ENCODE results near the gene PAXX.
A peak's percentile ranks its signal among the peaks of the same experiment; 100 is the strongest.
"Not testable (repeated sequence)": the region's sequence is repeated elsewhere in the genome, so short reads cannot be mapped to it uniquely, and the experiment has no call there.

PAXX gene

GRCh38 chr9:137004285-137004684 lies 12.1 kb downstream of the PAXX start:
- TF ChIP-seq, protein P1, sequence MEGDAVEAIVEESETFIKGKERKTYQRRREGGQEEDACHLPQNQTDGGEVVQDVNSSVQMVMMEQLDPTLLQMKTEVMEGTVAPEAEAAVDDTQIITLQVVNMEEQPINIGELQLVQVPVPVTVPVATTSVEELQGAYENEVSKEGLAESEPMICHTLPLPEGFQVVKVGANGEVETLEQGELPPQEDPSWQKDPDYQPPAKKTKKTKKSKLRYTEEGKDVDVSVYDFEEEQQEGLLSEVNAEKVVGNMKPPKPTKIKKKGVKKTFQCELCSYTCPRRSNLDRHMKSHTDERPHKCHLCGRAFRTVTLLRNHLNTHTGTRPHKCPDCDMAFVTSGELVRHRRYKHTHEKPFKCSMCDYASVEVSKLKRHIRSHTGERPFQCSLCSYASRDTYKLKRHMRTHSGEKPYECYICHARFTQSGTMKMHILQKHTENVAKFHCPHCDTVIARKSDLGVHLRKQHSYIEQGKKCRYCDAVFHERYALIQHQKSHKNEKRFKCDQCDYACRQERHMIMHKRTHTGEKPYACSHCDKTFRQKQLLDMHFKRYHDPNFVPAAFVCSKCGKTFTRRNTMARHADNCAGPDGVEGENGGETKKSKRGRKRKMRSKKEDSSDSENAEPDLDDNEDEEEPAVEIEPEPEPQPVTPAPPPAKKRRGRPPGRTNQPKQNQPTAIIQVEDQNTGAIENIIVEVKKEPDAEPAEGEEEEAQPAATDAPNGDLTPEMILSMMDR (IDR thresholded peaks at IDR 0.05; ENCODE audit: extremely low read depth, missing control alignments) = peak; percentile 20
- DNase-seq (ENCODE audit: low spot score) = not testable (repeated sequence)

DNA sequence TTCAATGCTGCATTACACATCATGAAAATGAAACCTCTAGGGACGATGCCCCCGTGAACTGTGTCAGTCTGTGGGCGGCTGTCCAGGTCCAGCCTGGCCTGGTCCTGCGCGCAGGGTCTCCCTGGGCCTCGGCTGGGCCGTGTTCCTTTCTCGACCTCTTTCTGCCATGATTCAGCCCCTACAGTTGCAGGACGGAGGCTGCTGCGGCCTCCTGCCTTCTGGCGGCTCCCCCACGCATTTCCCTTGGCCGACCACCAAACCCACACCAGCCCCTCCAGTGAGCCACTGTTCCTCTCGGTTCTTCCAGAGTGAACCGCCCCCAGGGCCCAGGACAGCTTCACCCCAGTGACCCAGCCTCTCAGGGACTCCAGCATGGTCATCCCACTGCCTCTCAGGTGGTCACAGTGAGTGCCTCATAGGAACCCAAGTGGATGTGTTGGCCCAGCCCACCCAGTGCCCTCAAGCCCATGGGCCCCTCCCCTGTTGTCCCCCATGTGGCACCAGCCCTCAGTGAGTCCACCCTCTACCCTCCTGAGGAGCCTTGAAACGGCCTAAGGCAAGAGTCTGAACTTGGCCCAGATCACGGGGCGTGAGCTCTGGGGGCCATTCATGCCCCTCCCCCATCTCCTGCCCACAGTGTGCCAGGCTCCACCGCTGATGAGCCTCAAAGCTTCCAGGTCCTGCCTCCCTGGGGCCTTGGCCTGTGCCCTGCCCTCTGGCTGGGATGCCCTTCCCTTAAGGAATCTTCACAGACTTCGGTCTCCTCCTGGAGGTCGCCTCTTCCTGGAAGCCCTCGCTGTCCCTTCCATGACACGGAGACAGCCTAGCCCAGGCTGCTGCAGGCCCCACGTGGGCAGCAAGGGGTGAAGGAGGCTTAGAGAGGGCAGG lies 14.1 kb downstream of the PAXX start:
- TF ChIP-seq, protein P1 (IDR thresholded peaks at IDR 0.05; ENCODE audit: extremely low read depth, missing control alignments) = no peak
- DNase-seq (ENCODE audit: low spot score) = no peak

GRCh38 chr9:137007108-137007815 lies 15.0 kb downstream of the PAXX start:
- TF ChIP-seq, protein P1 (IDR thresholded peaks at IDR 0.05; ENCODE audit: extremely low read depth, missing control alignments) = no peak
- no peak for DNase-seq (ENCODE audit: low spot score)

DNA sequence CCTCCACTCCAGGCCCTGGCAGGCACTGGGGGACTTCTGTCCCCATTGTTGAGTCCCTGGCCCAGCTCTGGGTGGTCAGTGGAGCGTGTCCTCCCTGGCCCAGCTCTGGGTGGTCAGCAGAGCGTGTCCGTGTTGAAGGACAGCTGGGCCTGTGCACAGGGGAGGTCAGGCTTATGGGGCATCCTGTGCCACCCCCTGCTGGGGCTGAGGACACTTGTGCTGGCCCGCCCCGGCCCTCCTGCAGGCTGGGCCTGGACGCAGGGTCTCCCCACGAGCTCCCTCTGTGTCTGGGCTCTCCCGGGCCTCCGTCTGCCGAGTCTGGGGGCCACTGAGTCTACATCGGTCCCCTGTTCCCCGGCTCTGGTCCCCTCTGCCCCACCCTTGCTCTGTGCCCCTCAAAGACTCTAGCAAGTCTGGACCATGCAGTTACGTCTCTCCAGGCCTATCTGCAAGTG lies 15.6 kb downstream of the PAXX start:
- TF ChIP-seq, protein P1 (IDR thresholded peaks at IDR 0.05; ENCODE audit: extremely low read depth, missing control alignments) = no peak
- DNase-seq (ENCODE audit: low spot score) = no peak

DNA sequence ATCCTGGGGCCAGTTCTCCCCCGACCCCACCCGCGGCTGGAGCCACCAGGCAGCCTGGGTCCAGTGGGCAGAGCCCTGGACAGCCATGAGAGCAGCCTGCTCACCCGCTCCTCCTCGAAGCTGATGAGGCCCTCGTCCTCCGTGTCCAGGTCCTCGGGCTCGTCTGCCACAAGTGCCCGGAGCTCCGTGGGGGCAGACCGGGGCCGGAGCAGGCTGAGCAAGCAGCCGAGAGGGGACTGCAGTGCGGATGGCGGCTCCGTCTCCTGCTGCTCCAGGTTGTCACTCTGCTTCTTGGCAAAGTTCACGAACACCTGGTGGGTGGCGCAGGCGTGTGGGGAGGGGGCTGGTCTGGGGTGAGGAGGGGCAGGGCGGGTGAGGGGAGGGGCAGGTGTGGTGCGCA lies 16.1 kb downstream of the PAXX start:
- no peak for DNase-seq (ENCODE audit: low spot score)
- TF ChIP-seq, protein P1 (IDR thresholded peaks at IDR 0.05; ENCODE audit: extremely low read depth, missing control alignments) = no peak

GRCh38 chr9:137009217-137009616 lies 17.0 kb downstream of the PAXX start:
- TF ChIP-seq, protein P1 (IDR thresholded peaks at IDR 0.05; ENCODE audit: extremely low read depth, missing control alignments) = no peak
- DNase-seq (ENCODE audit: low spot score) = no peak
